TTC549 (cell line): ENCODE measurements around the gene WEE2.
"Not testable (repeated sequence)": the region's sequence is repeated elsewhere in the genome, so short reads cannot be mapped to it uniquely, and the experiment has no call there.

ENCODE experiments used
- FAIRE-seq: peaks from 2 replicates; lab custom pipeline; 2012; peaks lifted over from hg19 to GRCh38; lab: Jason Lieb, UNC

WEE2 gene

GRCh38 chr7:141708351-141708750, at the start of gene WEE2:
WEE2 (plus strand) TSS chr7:141708353; CDS start chr7:141708759, 406 bp downstream.
- no peak for FAIRE-seq

GRCh38 chr7:141659501-141659900, 48.7 kb upstream of the WEE2 start:
- no peak for FAIRE-seq

- FAIRE-seq = no peak
Measured at GRCh38 chr7:141660259-141660658, 47.9 kb upstream of the WEE2 start.

- no peak for FAIRE-seq
Measured at GRCh38 chr7:141663081-141663849, 44.9 kb upstream of the WEE2 start.

- no peak for FAIRE-seq
Measured at GRCh38 chr7:141664450-141664849, 43.7 kb upstream of the WEE2 start.

- no peak for FAIRE-seq
Measured at GRCh38 chr7:141665208-141666035, 42.7 kb upstream of the WEE2 start.

GRCh38 chr7:141666071-141666470, 42.1 kb upstream of the WEE2 start:
- FAIRE-seq = no peak

- FAIRE-seq = no peak
Measured at GRCh38 chr7:141668853-141669252, 39.3 kb upstream of the WEE2 start.

- FAIRE-seq = no peak
Measured at GRCh38 chr7:141671705-141672496, 36.3 kb upstream of the WEE2 start.

GRCh38 chr7:141673346-141673745, 34.8 kb upstream of the WEE2 start:
- FAIRE-seq = no peak

- FAIRE-seq = no peak
Measured at GRCh38 chr7:141674171-141674671, 33.9 kb upstream of the WEE2 start.

GRCh38 chr7:141674702-141675101, 33.5 kb upstream of the WEE2 start:
- FAIRE-seq = no peak

GRCh38 chr7:141675436-141676215, 32.5 kb upstream of the WEE2 start:
- no peak for FAIRE-seq

GRCh38 chr7:141676618-141677017, 31.5 kb upstream of the WEE2 start:
- no peak for FAIRE-seq

GRCh38 chr7:141679014-141679413, 29.1 kb upstream of the WEE2 start:
- no peak for FAIRE-seq

GRCh38 chr7:141685285-141686023, 22.7 kb upstream of the WEE2 start:
- no peak for FAIRE-seq

- FAIRE-seq = no peak
Measured at GRCh38 chr7:141686074-141686473, 22.1 kb upstream of the WEE2 start.

GRCh38 chr7:141686670-141687069, 21.5 kb upstream of the WEE2 start:
- no peak for FAIRE-seq

- FAIRE-seq = no peak
Measured at GRCh38 chr7:141688043-141688442, 20.1 kb upstream of the WEE2 start.

GRCh38 chr7:141689072-141689825, 18.9 kb upstream of the WEE2 start:
- FAIRE-seq = not testable (repeated sequence)
